Small intestine (tissue), 7 donors: ENCODE data around the gene SUFU. TPM values are rescaled to one million over a fixed set of nuclear protein-coding genes. Genes with fewer than 3 reads are reported as not detected.

Source experiments
- DNase-seq, 2 donors: peaks; one replicate each; pipeline versions ENCODE4 v3.0.0 to v3.0.0-alpha.2; 2013
- FAIRE-seq: peaks from 2 replicates; lab custom pipeline; 2012; peaks lifted over from hg19 to GRCh38; lab: Jason Lieb, UNC
- H3K27ac ChIP-seq, 3 donors: one replicate each; pipeline ENCODE4 v1.5.1; 2013; ENCODE audit warnings: low read length in 2 of 3, mild to moderate bottlenecking in 2 of 3, control low read depth in 1 of 3, inconsistent platforms in 1 of 3, low read depth in 1 of 3, moderate library complexity in 1 of 3
- H3K27me3 ChIP-seq, 3 donors: one replicate each; pipeline ENCODE4 v1.6.1; 2013; ENCODE audit warnings: low read length in 3 of 3, inconsistent platforms in 1 of 3; ENCODE audit not compliant: control insufficient read depth in 3 of 3, insufficient read depth in 3 of 3
- H3K36me3 ChIP-seq, 3 donors: one replicate each; pipeline ENCODE4 v1.6.1; 2013; ENCODE audit warnings: low read length in 3 of 3, inconsistent platforms in 1 of 3, low read depth in 1 of 3, mild to moderate bottlenecking in 1 of 3, moderate library complexity in 1 of 3; ENCODE audit not compliant: control insufficient read depth in 3 of 3, insufficient read depth in 2 of 3
- H3K4me1 ChIP-seq, 3 donors: one replicate each; pipeline ENCODE4 v1.6.1; 2013; ENCODE audit warnings: low read length in 2 of 3, inconsistent platforms in 1 of 3, low read depth in 1 of 3, mild to moderate bottlenecking in 1 of 3, moderate library complexity in 1 of 3; ENCODE audit not compliant: control insufficient read depth in 3 of 3, insufficient read depth in 2 of 3
- H3K4me3 ChIP-seq, 3 donors: one replicate each; pipeline ENCODE4 v1.5.1; 2013; ENCODE audit warnings: low read length in 3 of 3, control low read depth in 1 of 3, inconsistent platforms in 1 of 3, low read depth in 1 of 3, mild to moderate bottlenecking in 1 of 3, moderate library complexity in 1 of 3
- H3K9me3 ChIP-seq, 2 donors: one replicate each; pipeline ENCODE4 v1.6.1; 2013; ENCODE audit warnings: low read depth in 1 of 2, low read length in 1 of 2; ENCODE audit not compliant: control insufficient read depth in 2 of 2, insufficient read depth in 1 of 2
- WGBS, 3 donors: extraction: QIAGEN DNeasy Blood & Tissue Kit; methylation state at CpG; one replicate each; pipeline ENCODE4 v1.1.7; 2013; 5-methylcytosine and 5-hydroxymethylcytosine counted together
- polyA plus RNA-seq, 4 donors: library from polyadenylated mRNA; stranded (reverse) in 3 of 4; unstranded in 1 of 4; fragments of 200-250 nt in 3 of 4; fragments of 120-200 nt in 1 of 4; gene quantifications; one replicate each; pipeline versions ENCODE4 v1.2.1 to v1.2.3, GENCODE V29; 2013
- donor health status: healthy with polysubstance abuse.
- donor health status: control.
- donor health status: control.
- donor health status: Bipolar disorder and iron deficiency.
- donor health status: healthy.

The SUFU gene
- polyA plus RNA-seq, 4 donors = 2.2 to 15.0 (median 4.0) TPM

DNA sequence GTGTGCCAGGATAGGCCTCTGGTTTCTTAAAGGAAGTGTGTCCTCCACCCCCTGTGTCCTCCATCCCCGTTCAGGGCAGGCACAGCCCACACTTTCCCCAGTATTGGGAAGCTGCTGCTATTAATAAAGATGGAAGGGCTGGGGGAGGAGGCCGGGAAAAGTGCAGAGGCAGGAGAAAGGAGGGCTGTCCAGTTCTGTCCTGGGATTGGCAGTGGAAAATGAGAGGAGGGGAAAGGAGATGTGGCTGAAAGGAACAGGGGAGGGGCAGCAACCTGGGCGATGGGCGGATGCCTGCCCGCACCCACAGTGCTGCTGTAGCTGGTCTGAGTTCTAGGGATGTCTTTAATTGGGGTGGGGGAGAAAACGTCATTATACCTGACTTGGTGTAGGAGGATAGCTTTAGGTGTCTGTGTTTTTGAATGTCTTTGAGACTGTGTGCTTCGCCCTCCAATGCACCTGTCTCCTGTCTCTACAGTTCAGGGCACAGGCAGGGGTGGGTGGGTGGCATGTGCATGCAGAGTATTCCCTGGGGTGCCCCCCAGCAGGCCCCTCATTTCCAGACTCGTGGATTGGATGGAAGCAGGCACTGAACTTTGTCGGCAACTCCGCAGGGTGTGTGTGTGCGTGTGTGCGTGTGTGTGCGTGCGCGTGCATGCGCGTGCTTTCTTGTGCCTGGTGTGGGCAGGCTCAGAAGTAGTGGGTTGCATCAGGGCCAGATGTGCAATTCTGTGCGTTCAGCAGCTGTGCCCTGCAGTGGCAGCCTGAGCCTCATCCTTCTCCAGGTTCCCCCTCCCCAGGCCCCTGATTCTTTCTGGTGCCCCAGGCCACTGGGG lies 143.1 kb downstream of the SUFU start:
- peak overlapping the region; percentile 81 to 95 (median 92) for H3K4me3 ChIP-seq
- peaks cover 0 to 62% (median 0%) of the 10 kb centered on the region in 3 donors for H3K36me3 ChIP-seq
- WGBS, 3 donors = 3 to 11% (median 11%) methylated on average over 18 of the region's 18 CpGs
- DNase-seq (peak in 1 of 2 donors; percentile 60), FAIRE-seq (no peak)
- H3K4me1 ChIP-seq = peaks cover 6 to 55% (median 33%) of the 10 kb centered on the region in 3 donors
- peak overlapping the region; percentile 94 to 97 (median 97) for H3K27ac ChIP-seq
- H3K9me3 ChIP-seq = no peaks in the 10 kb centered on the region
- H3K27me3 ChIP-seq = no peaks in the 10 kb centered on the region

- Histone ChIP-seq H3K4me3 (peak overlapping the region in 2 of 3 donors; percentile 81 to 95), H3K36me3 (peaks cover 0 to 70% (median 0%) of the 10 kb centered on the region in 3 donors), H3K9me3 (no peaks in the 10 kb centered on the region), H3K4me1 (peaks cover 6 to 58% (median 33%) of the 10 kb centered on the region in 3 donors), H3K27me3 (no peaks in the 10 kb centered on the region), H3K27ac (peak overlapping the region in 2 of 3 donors; percentile 15 to 97)
- DNase-seq (no peak), FAIRE-seq (no peak)
- WGBS, 3 donors = 40 to 46% (median 43%) methylated on average over 6 to 7 of the region's 7 CpGs
These were observed 143.9 kb downstream of the SUFU start for GRCh38 chr10:102647443-102648268.

DNA sequence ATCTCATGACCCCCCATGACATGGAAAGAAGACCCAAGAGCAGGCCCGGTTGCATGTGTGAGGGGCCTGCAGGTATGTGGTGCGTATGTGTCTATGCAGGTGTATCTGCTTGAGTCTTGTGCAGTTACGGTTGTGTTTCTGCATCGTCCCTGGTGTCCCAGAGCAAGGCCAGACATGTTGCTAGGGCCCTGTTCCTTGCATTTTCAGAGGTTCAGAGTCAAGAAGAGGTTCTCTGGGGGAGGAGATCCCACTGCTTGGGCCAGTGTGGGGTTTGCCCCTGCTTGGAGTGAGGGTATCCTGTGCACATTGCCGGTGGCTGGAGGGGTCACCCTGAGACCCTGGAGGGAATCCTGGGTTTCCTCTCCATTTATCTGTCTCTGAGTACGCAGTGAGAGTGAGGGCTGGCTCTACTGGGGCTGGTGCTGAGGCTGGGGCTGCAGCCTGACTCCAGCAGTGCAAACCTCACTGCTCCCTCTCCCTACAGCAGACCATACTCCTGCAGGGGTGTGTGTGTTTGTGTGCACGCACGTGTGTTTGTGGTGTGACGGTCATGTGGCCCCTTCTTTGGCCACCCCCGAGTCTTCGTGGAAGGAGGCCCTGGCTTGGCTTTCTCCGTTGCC lies 144.6 kb downstream of the SUFU start:
- Histone ChIP-seq H3K9me3 (no peaks in the 10 kb centered on the region), H3K36me3 (peaks cover 0 to 77% (median 0%) of the 10 kb centered on the region in 3 donors), H3K4me3 (peak overlapping the region in 1 of 3 donors; percentile 95), H3K4me1 (peaks cover 7 to 58% (median 37%) of the 10 kb centered on the region in 3 donors), H3K27ac (peak overlapping the region in 2 of 3 donors; percentile 15 to 97), H3K27me3 (no peaks in the 10 kb centered on the region)
- DNase-seq = no peak
- FAIRE-seq = no peak
- 16 to 30% (median 18%) methylated on average over 8 to 12 of the region's 12 CpGs for WGBS, 3 donors

GRCh38 chr10:102648889-102649796 lies 145.4 kb downstream of the SUFU start:
- WGBS, 3 donors = 12 to 21% (median 14%) methylated on average over 24 to 25 of the region's 25 CpGs
- H3K4me3 ChIP-seq = peak overlapping the region in 1 of 3 donors; percentile 95
- H3K27ac ChIP-seq = peak overlapping the region; percentile 42 to 97 (median 60)
- FAIRE-seq (no peak), DNase-seq (peak in 1 of 2 donors; percentile 55)
- peaks cover 11 to 58% (median 37%) of the 10 kb centered on the region in 3 donors for H3K4me1 ChIP-seq
- H3K36me3 ChIP-seq = peaks cover 0 to 84% (median 0%) of the 10 kb centered on the region in 3 donors
- no peaks in the 10 kb centered on the region for H3K27me3 ChIP-seq
- no peaks in the 10 kb centered on the region for H3K9me3 ChIP-seq

GRCh38 chr10:102649797-102650654 lies 146.3 kb downstream of the SUFU start:
- Histone ChIP-seq H3K9me3 (no peaks in the 10 kb centered on the region), H3K27me3 (no peaks in the 10 kb centered on the region), H3K36me3 (peaks cover 2 to 93% (median 6%) of the 10 kb centered on the region in 3 donors), H3K27ac (peak overlapping the region; percentile 42 to 97 (median 60)), H3K4me1 (peaks cover 11 to 58% (median 37%) of the 10 kb centered on the region in 3 donors), H3K4me3 (peak overlapping the region in 1 of 3 donors; percentile 95)
- FAIRE-seq (no peak), DNase-seq (peak in 1 of 2 donors; percentile 73)
- WGBS, 3 donors = 35 to 51% (median 43%) methylated on average over 10 to 12 of the region's 12 CpGs

GRCh38 chr10:102650655-102651454 lies 147.1 kb downstream of the SUFU start:
- 41 to 48% (median 48%) methylated on average over 11 of the region's 11 CpGs for WGBS, 3 donors
- H3K27ac ChIP-seq = peak overlapping the region in 2 of 3 donors; percentile 38 to 55
- H3K4me1 ChIP-seq = peaks cover 11 to 58% (median 37%) of the 10 kb centered on the region in 3 donors
- no peaks in the 10 kb centered on the region for H3K27me3 ChIP-seq
- H3K9me3 ChIP-seq = no peaks in the 10 kb centered on the region
- DNase-seq (no peak), FAIRE-seq (no peak)
- H3K4me3 ChIP-seq = no peak overlapping the region
- peaks cover 9 to 97% (median 9%) of the 10 kb centered on the region in 3 donors for H3K36me3 ChIP-seq
